ENCODE measurements around the gene BTBD9. TPM values are rescaled to one million over a fixed set of nuclear protein-coding genes. Genes with fewer than 3 reads are reported as not detected.

The BTBD9 gene
- total and polyA plus RNA-seq, 7 experiments from 2014 or later: 12.7 to 58.8 (median 37.8) TPM

DNA sequence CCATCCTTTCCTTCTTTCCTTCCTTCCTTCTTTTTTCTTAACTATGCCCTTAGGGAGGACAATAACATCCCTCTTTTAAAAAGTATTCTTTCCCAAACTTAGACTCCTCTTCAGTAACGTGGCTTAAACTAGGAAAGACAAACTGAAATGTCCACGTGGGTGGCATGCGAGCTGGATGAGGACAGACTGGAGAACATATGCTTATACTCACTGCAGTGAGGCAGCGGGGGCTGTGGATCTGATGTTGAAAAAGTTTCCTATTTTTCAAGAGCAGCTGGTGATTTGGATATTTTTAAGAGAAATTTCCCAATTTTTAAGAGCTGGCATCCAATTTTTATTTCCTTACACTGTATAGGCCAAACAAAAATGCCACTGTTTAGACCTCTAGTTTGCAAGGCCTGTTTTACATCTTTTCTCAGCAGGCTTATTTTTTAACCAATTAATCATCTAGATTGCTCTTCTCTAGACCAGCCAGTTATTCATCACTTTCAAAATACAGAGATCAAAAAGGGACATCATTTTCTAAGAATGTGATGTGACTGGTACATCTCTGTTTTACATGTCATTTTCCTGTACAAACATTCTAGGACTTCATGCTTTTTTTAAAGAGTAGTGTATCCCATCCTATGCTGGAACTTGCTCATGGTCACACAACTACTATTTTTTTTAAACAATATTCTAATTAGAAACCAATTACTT, 226.5 kb downstream of the BTBD9 start:
- no peaks in the 10 kb centered on the region for H3K27me3 Mint-ChIP-seq
- Histone ChIP-seq H3K36me3 (ENCODE audit: control insufficient read depth in 2 of 3, insufficient read depth in 3 of 3, low read length in 3 of 3) (no peaks in the 10 kb centered on the region), H3K27me3 (ENCODE audit: control insufficient read depth in 2 of 2, insufficient read depth in 2 of 2, low read length in 2 of 2) (no peaks in the 10 kb centered on the region), H3K9me3 (ENCODE audit: control insufficient read depth in 2 of 3, low read length in 3 of 3) (no peaks in the 10 kb centered on the region), H3K4me3 (ENCODE audit: low read length) (no peak overlapping the region), H3K4me1 (ENCODE audit: control insufficient read depth in 2 of 2, insufficient read depth in 2 of 2, low read length in 2 of 2) (no peaks in the 10 kb centered on the region), H3K27ac (ENCODE audit: low read depth, low read length) (no peak overlapping the region)
- POLR2A ChIA-PET: interaction anchor here (0.6 kb wide), 1 partner anchor 49 kb away, joined by 3 read pairs; no protein-coding TSS in a partner anchor
- no peak for ATAC-seq
- CTCF ChIA-PET: no interaction called here
- H3K36me3 Mint-ChIP-seq: peaks cover 0 to 22% (median 5%) of the 10 kb centered on the region in 5 donors
- H3K4me3 Mint-ChIP-seq: no peak overlapping the region
- H3K27ac Mint-ChIP-seq: no peak overlapping the region
- intact Hi-C loops (cut with micrococcal nuclease): no loop called here
- H3K9me3 Mint-ChIP-seq: peaks cover 0 to 7% (median 0%) of the 10 kb centered on the region in 11 donors
- peaks cover 0 to 20% (median 0%) of the 10 kb centered on the region in 7 donors for H3K4me1 Mint-ChIP-seq
- no peak for DNase-seq

DNA sequence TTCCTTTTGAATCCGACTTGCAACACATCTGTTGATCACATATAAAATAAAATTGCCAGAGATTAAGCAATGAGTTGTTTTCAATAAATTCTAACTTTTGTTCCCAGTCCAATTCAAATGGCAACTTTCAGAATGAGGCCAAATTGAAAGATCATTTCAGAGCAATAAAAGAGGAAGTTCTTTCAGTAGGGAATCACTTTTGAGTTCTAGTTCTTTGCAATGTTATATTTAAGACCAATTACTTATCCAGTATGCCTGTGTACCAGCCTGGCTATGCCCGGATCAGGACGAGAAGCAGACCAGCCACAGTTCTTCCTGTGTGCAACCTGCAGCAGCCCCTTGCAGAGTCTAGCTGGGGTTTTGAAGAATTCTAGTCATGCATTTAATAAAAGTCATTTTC, 232.5 kb downstream of the BTBD9 start:
- intact Hi-C loops (cut with micrococcal nuclease): no loop called here
- H3K36me3 Mint-ChIP-seq: peaks cover 0 to 24% (median 11%) of the 10 kb centered on the region in 5 donors
- peaks cover 2 to 19% (median 10%) of the 10 kb centered on the region in 7 donors for H3K4me1 Mint-ChIP-seq
- peaks cover 0 to 2% (median 0%) of the 10 kb centered on the region in 11 donors for H3K9me3 Mint-ChIP-seq
- peak overlapping the region in 1 of 9 donors; percentile 23 for H3K27ac Mint-ChIP-seq
- no peaks in the 10 kb centered on the region for H3K9me3 ChIP-seq (ENCODE audit: control insufficient read depth in 2 of 3, low read length in 3 of 3)
- H3K27ac ChIP-seq (ENCODE audit: low read depth, low read length): no peak overlapping the region
- H3K36me3 ChIP-seq (ENCODE audit: control insufficient read depth in 2 of 3, insufficient read depth in 3 of 3, low read length in 3 of 3): no peaks in the 10 kb centered on the region
- no peak for ATAC-seq
- DNase-seq: no peak
- CTCF ChIA-PET: interaction anchor here (0.6 kb wide), 1 partner anchor 11 kb away, joined by 3 read pairs; no protein-coding TSS in a partner anchor
- no peaks in the 10 kb centered on the region for H3K4me1 ChIP-seq (ENCODE audit: control insufficient read depth in 2 of 2, insufficient read depth in 2 of 2, low read length in 2 of 2)
- H3K27me3 Mint-ChIP-seq: no peaks in the 10 kb centered on the region
- H3K27me3 ChIP-seq (ENCODE audit: control insufficient read depth in 2 of 2, insufficient read depth in 2 of 2, low read length in 2 of 2): no peaks in the 10 kb centered on the region
- POLR2A ChIA-PET: no interaction called here
- no peak overlapping the region for H3K4me3 ChIP-seq (ENCODE audit: low read length)
- H3K4me3 Mint-ChIP-seq: no peak overlapping the region

DNA sequence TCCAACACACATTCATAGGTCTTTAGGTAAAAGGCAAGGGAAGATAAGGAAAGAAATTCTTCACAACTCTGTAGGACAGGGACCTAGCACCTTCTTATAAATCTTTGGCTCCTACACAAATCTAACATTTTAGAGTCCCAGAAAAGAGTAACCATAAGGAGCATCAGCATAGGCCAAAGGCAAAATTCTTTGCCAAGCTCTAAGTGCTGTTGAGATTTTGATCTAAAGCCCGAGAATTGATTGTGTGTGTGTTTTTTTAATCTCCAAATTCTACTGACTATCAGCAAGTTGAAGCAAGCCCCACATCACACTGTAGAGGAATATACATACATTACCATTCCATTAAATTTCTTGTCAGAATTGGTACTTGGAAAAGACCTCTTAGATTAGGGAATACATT, 233.6 kb downstream of the BTBD9 start:
- Histone ChIP-seq H3K4me3 (ENCODE audit: low read length) (no peak overlapping the region), H3K4me1 (ENCODE audit: control insufficient read depth in 2 of 2, insufficient read depth in 2 of 2, low read length in 2 of 2) (peaks cover 0 to 4% of the 10 kb centered on the region in 2 donors), H3K9me3 (ENCODE audit: control insufficient read depth in 2 of 3, low read length in 3 of 3) (no peaks in the 10 kb centered on the region), H3K27ac (ENCODE audit: low read depth, low read length) (no peak overlapping the region), H3K36me3 (ENCODE audit: control insufficient read depth in 2 of 3, insufficient read depth in 3 of 3, low read length in 3 of 3) (no peaks in the 10 kb centered on the region), H3K27me3 (ENCODE audit: control insufficient read depth in 2 of 2, insufficient read depth in 2 of 2, low read length in 2 of 2) (no peaks in the 10 kb centered on the region)
- POLR2A ChIA-PET: no interaction called here
- CTCF ChIA-PET: no interaction called here
- H3K4me3 Mint-ChIP-seq: no peak overlapping the region
- no peak overlapping the region for H3K27ac Mint-ChIP-seq
- intact Hi-C loops (cut with micrococcal nuclease): no loop called here
- no peak for DNase-seq
- no peaks in the 10 kb centered on the region for H3K27me3 Mint-ChIP-seq
- ATAC-seq: no peak
- H3K4me1 Mint-ChIP-seq: peaks cover 2 to 19% (median 7%) of the 10 kb centered on the region in 7 donors
- peaks cover 0 to 24% (median 11%) of the 10 kb centered on the region in 5 donors for H3K36me3 Mint-ChIP-seq
- H3K9me3 Mint-ChIP-seq: peaks cover 0 to 2% (median 0%) of the 10 kb centered on the region in 11 donors

DNA sequence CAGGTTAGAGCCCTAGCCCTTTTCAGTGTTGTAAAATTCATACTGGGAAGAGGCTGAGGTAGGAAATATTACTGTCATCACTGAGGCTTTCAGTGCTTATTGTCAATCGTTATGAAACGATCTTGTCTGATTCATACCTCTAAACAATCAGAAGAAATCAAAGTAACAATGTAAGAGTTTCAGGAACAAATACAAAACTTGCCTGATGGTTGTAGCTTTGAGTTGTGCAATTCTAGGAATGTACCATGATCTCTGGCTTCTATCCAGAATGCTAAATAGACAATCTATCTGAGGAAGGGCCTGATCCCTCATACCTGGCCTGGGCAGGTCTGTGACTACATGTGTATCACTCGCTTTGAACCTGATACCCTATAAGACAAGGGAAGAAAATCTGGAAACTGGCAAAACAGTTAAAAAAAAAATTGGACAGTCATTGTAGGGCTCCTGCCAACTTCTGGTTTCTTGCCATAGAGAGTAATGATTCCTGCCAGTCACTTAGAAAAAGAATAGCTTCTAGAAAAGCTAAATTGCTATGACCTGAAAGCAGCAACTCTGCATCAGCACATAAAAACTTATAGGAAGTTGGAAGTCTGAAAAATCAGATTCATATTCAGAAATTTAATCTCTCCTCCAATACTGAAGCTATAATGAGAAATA, 234.7 kb downstream of the BTBD9 start:
- Mint-ChIP-seq H3K36me3 (peaks cover 0 to 24% (median 8%) of the 10 kb centered on the region in 5 donors), H3K27me3 (no peaks in the 10 kb centered on the region), H3K9me3 (peaks cover 0 to 2% (median 0%) of the 10 kb centered on the region in 11 donors), H3K27ac (no peak overlapping the region), H3K4me3 (no peak overlapping the region), H3K4me1 (peaks cover 2 to 19% (median 7%) of the 10 kb centered on the region in 7 donors)
- no peaks in the 10 kb centered on the region for H3K9me3 ChIP-seq (ENCODE audit: control insufficient read depth in 2 of 3, low read length in 3 of 3)
- peaks cover 0 to 4% of the 10 kb centered on the region in 2 donors for H3K4me1 ChIP-seq (ENCODE audit: control insufficient read depth in 2 of 2, insufficient read depth in 2 of 2, low read length in 2 of 2)
- DNase-seq (no peak), ATAC-seq (no peak)
- POLR2A ChIA-PET: interaction anchor here (0.5 to 0.6 kb wide), 2 partner anchors 11 to 197 kb away, joined by 3 read pairs; no protein-coding TSS in a partner anchor
- intact Hi-C loops (cut with micrococcal nuclease): no loop called here
- no peak overlapping the region for H3K27ac ChIP-seq (ENCODE audit: low read depth, low read length)
- no peaks in the 10 kb centered on the region for H3K36me3 ChIP-seq (ENCODE audit: control insufficient read depth in 2 of 3, insufficient read depth in 3 of 3, low read length in 3 of 3)
- H3K27me3 ChIP-seq (ENCODE audit: control insufficient read depth in 2 of 2, insufficient read depth in 2 of 2, low read length in 2 of 2): no peaks in the 10 kb centered on the region
- CTCF ChIA-PET: no interaction called here
- no peak overlapping the region for H3K4me3 ChIP-seq (ENCODE audit: low read length)

DNA sequence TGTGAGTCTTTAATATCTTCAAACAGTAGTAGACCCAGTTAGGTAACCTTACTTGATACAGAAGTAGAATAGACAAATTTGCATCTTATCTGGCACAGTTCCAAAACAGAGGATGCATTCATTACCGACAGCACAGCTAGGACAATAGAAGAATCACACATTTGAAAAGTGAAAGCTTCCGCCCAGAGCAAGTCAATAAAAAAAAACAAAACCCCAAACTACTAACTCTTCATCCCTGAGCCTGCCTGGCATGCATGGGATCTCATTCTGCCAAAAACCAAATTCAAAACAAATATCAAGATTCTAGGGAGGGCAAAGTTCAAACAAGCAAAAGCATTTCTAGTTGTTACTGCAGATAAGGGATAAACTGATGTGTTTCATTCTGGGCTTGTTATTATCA, 235.4 kb downstream of the BTBD9 start:
- ChIA-PET CTCF (no interaction called here), POLR2A (no interaction called here)
- no peak for ATAC-seq
- H3K4me1 ChIP-seq (ENCODE audit: control insufficient read depth in 2 of 2, insufficient read depth in 2 of 2, low read length in 2 of 2): peaks cover 0 to 4% of the 10 kb centered on the region in 2 donors
- intact Hi-C loops (cut with micrococcal nuclease): no loop called here
- H3K27ac ChIP-seq (ENCODE audit: low read depth, low read length): no peak overlapping the region
- Mint-ChIP-seq H3K27me3 (no peaks in the 10 kb centered on the region), H3K4me1 (peaks cover 2 to 19% (median 7%) of the 10 kb centered on the region in 7 donors), H3K36me3 (peaks cover 0 to 24% (median 8%) of the 10 kb centered on the region in 5 donors), H3K4me3 (no peak overlapping the region), H3K9me3 (peaks cover 0 to 2% (median 0%) of the 10 kb centered on the region in 11 donors), H3K27ac (peak overlapping the region in 1 of 9 donors; percentile 37)
- no peak for DNase-seq
- H3K36me3 ChIP-seq (ENCODE audit: control insufficient read depth in 2 of 3, insufficient read depth in 3 of 3, low read length in 3 of 3): no peaks in the 10 kb centered on the region
- H3K9me3 ChIP-seq (ENCODE audit: control insufficient read depth in 2 of 3, low read length in 3 of 3): no peaks in the 10 kb centered on the region
- no peaks in the 10 kb centered on the region for H3K27me3 ChIP-seq (ENCODE audit: control insufficient read depth in 2 of 2, insufficient read depth in 2 of 2, low read length in 2 of 2)
- no peak overlapping the region for H3K4me3 ChIP-seq (ENCODE audit: low read length)

DNA sequence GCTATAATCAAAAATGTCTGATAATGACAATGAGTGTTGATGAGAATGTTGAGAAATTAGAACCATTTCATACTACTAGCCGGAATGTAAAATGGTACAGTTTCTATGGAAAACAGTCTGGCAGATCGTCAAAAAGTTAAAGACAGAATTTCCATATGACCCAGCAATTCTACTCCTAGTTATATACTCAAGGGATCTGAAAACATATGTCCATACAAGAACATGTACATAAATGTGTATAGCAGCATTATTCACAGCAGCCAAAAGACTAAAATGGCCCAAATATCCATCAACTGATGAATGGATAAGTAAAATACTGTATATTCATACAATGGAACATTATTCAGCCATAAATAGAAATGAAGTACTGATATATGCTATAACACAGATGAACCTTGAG, 236.2 kb downstream of the BTBD9 start:
- no peak for DNase-seq
- Histone ChIP-seq H3K36me3 (ENCODE audit: control insufficient read depth in 2 of 3, insufficient read depth in 3 of 3, low read length in 3 of 3) (no peaks in the 10 kb centered on the region), H3K27ac (ENCODE audit: low read depth, low read length) (no peak overlapping the region), H3K4me3 (ENCODE audit: low read length) (no peak overlapping the region), H3K9me3 (ENCODE audit: control insufficient read depth in 2 of 3, low read length in 3 of 3) (no peaks in the 10 kb centered on the region), H3K27me3 (ENCODE audit: control insufficient read depth in 2 of 2, insufficient read depth in 2 of 2, low read length in 2 of 2) (no peaks in the 10 kb centered on the region), H3K4me1 (ENCODE audit: control insufficient read depth in 2 of 2, insufficient read depth in 2 of 2, low read length in 2 of 2) (peaks cover 0 to 4% of the 10 kb centered on the region in 2 donors)
- intact Hi-C loops (cut with micrococcal nuclease): no loop called here
- ATAC-seq: no peak
- peaks cover 0 to 20% (median 8%) of the 10 kb centered on the region in 5 donors for H3K36me3 Mint-ChIP-seq
- peaks cover 0 to 19% (median 7%) of the 10 kb centered on the region in 7 donors for H3K4me1 Mint-ChIP-seq
- H3K4me3 Mint-ChIP-seq: no peak overlapping the region
- ChIA-PET POLR2A (no interaction called here), CTCF (no interaction called here)
- peaks cover 0 to 2% (median 0%) of the 10 kb centered on the region in 11 donors for H3K9me3 Mint-ChIP-seq
- H3K27ac Mint-ChIP-seq: no peak overlapping the region
- no peaks in the 10 kb centered on the region for H3K27me3 Mint-ChIP-seq

Data from naive thymus-derived CD4-positive, alpha-beta T cell (primary cell).